HL-60 (cell line): ENCODE data around the gene APOA5.

Source experiments
- DNase-seq, 2 experiments: peaks; one replicate each; pipeline ENCODE4 v3.0.0-alpha.2; 2010 to 2020; ENCODE audit warnings: low read depth in 1 of 2, low spot score in 1 of 2
- H3K27ac ChIP-seq: fragments of 250-450 bp; sonication (Bioruptor Pico); replicated peaks from 2 replicates; pipeline ENCODE4 v1.5.1; 2020; ENCODE audit warnings: mild to moderate bottlenecking, moderate library complexity
- H3K27me3 ChIP-seq: fragments of 250-450 bp; sonication (Bioruptor Pico); 2 replicates; pipeline ENCODE4 v1.5.1; 2021; ENCODE audit warnings: mild to moderate bottlenecking, moderate library complexity; ENCODE audit not compliant: insufficient read depth, poor library complexity, severe bottlenecking
- H3K4me3 ChIP-seq: replicated peaks from 2 replicates; pipeline ENCODE4 v1.5.1; 2011; ENCODE audit warnings: mild to moderate bottlenecking, control low read depth, low read length; ENCODE audit not compliant: insufficient read depth
- GABPA ChIP-seq: IDR thresholded peaks from 2 replicates; pipeline ENCODE4 v1.6.1; 2012; ENCODE audit warnings: low read depth
- POLR2AphosphoS5 ChIP-seq: IDR thresholded peaks from 2 replicates; pipeline ENCODE4 v1.6.1; 2012; ENCODE audit warnings: low read depth
- REST ChIP-seq: IDR thresholded peaks from 2 replicates; pipeline ENCODE4 v1.6.1; 2012; ENCODE audit warnings: low read depth; ENCODE audit not compliant: insufficient replicate concordance
- SPI1 ChIP-seq: IDR thresholded peaks from 2 replicates; pipeline ENCODE4 v1.6.1; 2012; ENCODE audit warnings: low read depth, mild to moderate bottlenecking, borderline replicate concordance
- TF ChIP-seq, protein P1 (sequence below): IDR thresholded peaks from one replicate; pipeline ENCODE4 v1.5.1; 2011; ENCODE audit warnings: low read length, control low read depth, inconsistent platforms; ENCODE audit not compliant: insufficient read depth

The APOA5 gene

DNA sequence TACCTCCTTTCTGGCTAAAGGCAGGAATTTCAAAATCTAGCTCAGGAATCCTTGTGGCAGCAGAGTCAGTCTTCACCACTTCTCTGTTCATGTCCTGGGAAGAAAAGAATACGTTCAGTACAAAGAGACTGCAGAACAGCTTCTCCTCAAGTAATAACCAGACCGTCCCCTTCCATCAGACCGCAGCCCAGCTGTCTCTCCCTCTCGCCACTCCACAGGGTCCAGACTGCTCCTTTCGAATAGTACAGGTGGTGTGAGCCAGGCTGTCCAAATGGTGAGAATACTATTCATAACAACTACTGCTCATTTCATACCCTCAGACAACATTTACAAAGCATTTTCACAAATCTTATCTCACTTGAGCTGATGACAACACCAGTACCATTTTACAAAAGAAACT is 4.7 kb downstream of the APOA5 start:
- Histone ChIP-seq H3K4me3 (peak overlapping the region; percentile 92), H3K27me3 (no peaks in the 10 kb centered on the region), H3K27ac (peak overlapping the region; percentile 70)
- TF ChIP-seq POLR2AphosphoS5 (no peak), GABPA (no peak), SPI1 (no peak), REST (no peak)
- TF ChIP-seq, protein P1, sequence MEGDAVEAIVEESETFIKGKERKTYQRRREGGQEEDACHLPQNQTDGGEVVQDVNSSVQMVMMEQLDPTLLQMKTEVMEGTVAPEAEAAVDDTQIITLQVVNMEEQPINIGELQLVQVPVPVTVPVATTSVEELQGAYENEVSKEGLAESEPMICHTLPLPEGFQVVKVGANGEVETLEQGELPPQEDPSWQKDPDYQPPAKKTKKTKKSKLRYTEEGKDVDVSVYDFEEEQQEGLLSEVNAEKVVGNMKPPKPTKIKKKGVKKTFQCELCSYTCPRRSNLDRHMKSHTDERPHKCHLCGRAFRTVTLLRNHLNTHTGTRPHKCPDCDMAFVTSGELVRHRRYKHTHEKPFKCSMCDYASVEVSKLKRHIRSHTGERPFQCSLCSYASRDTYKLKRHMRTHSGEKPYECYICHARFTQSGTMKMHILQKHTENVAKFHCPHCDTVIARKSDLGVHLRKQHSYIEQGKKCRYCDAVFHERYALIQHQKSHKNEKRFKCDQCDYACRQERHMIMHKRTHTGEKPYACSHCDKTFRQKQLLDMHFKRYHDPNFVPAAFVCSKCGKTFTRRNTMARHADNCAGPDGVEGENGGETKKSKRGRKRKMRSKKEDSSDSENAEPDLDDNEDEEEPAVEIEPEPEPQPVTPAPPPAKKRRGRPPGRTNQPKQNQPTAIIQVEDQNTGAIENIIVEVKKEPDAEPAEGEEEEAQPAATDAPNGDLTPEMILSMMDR = no peak
- DNase-seq = no peak

GRCh38 chr11:116786326-116786725 is 5.4 kb downstream of the APOA5 start:
- no peaks in the 10 kb centered on the region for H3K27me3 ChIP-seq
- no peak overlapping the region for H3K27ac ChIP-seq
- no peak overlapping the region for H3K4me3 ChIP-seq
- DNase-seq = no peak
- no peak for TF ChIP-seq REST
- TF ChIP-seq, protein P1 = no peak

DNA sequence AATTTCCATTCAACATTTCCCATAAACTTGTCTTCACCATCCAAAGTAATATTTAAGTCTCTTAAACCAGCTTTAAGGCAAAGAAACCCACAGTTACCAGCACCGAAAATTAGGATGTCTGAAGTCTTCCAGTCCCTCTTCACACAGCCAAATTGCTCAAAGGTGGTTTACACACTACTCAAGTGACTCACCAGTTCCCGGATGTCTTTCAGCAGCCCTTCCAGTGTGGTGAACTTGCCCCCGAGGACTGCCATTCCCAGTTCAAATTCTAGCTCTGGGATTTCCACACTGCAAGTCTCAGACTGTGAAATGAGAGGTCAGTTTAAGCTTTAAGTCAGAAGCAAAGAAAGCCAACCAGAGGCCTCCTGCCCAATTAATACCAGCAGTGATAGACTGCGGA is 9.0 kb downstream of the APOA5 start:
- H3K27me3 ChIP-seq = no peaks in the 10 kb centered on the region
- TF ChIP-seq POLR2AphosphoS5 (no peak), REST (no peak), SPI1 (no peak), GABPA (no peak)
- TF ChIP-seq, protein P1 = no peak
- H3K4me3 ChIP-seq = no peak overlapping the region
- H3K27ac ChIP-seq = no peak overlapping the region
- no peak for DNase-seq
